ENCODE data around the gene KCNF1. TPM values are rescaled to one million over a fixed set of nuclear protein-coding genes. Genes with fewer than 3 reads are reported as not detected.
"Not testable (repeated sequence)": the region's sequence is repeated elsewhere in the genome, so short reads cannot be mapped to it uniquely, and the experiment has no call there.

Gene KCNF1
- total and polyA plus RNA-seq, 2 donors (not counting 1 experiment from before 2014, with no cell fraction given), result 0.22 to 2.6 TPM

GRCh38 chr2:10956006-10956790 lies 44.5 kb downstream of the KCNF1 start:
- Histone ChIP-seq H3K27me3 (ENCODE audit: control insufficient read depth, insufficient read depth, low read length) (no peaks in the 10 kb centered on the region), H3K79me2 (ENCODE audit: control insufficient read depth, insufficient read depth, low read length) (no peaks in the 10 kb centered on the region), H3K4me3 (replicated peaks in 1 of 4; ENCODE audit: control extremely low read depth in 1 of 4, insufficient read depth in 1 of 4, low read depth in 3 of 4, low read length in 4 of 4) (no peak overlapping the region), H3K4me2 (ENCODE audit: extremely low read depth, insufficient read depth, low read length) (no peak overlapping the region), H2AFZ (ENCODE audit: low read length) (no peak overlapping the region), H3K9me3 (ENCODE audit: control insufficient read depth, insufficient read depth, low read depth, low read length) (no peaks in the 10 kb centered on the region), H3K9ac (ENCODE audit: insufficient read depth, low read length) (no peak overlapping the region), H3K36me3 (ENCODE audit: control insufficient read depth, insufficient read depth, low read length) (no peaks in the 10 kb centered on the region), H4K20me1 (ENCODE audit: control insufficient read depth, extremely low read depth, insufficient read depth, low read length) (no peaks in the 10 kb centered on the region), H3K27ac (ENCODE audit: insufficient read depth, low read length) (no peak overlapping the region), H3K4me1 (ENCODE audit: control insufficient read depth, extremely low read depth, insufficient read depth, low read length) (no peaks in the 10 kb centered on the region)
- no peak for TF ChIP-seq CTCF (conservative IDR thresholded peaks at IDR 0.05 in 1 of 2, IDR thresholded peaks at IDR 0.05 in 1 of 2; ENCODE audit: low read depth in 1 of 2, low read length in 2 of 2)
- TF ChIP-seq EZH2 (IDR thresholded peaks at IDR 0.05; ENCODE audit: low read length, missing control alignments), result no peak
- DNase-seq (ENCODE audit: low read depth in 2 of 2), result no peak

GRCh38 chr2:10957391-10957790 lies 45.7 kb downstream of the KCNF1 start:
- DNase-seq (ENCODE audit: low read depth in 2 of 2), result peak in 1 of 2 donors; percentile 12
- Histone ChIP-seq H2AFZ (ENCODE audit: low read length) (no peak overlapping the region), H3K9me3 (ENCODE audit: control insufficient read depth, insufficient read depth, low read depth, low read length) (no peaks in the 10 kb centered on the region)

GRCh38 chr2:10958452-10958851 lies 46.7 kb downstream of the KCNF1 start:
- not testable (repeated sequence) for H4K20me1 ChIP-seq (ENCODE audit: control insufficient read depth, extremely low read depth, insufficient read depth, low read length); H3K4me1 ChIP-seq (ENCODE audit: control insufficient read depth, extremely low read depth, insufficient read depth, low read length); H3K9me3 ChIP-seq (ENCODE audit: control insufficient read depth, insufficient read depth, low read depth, low read length); H3K4me3 ChIP-seq (replicated peaks in 1 of 4; ENCODE audit: control extremely low read depth in 1 of 4, insufficient read depth in 1 of 4, low read depth in 3 of 4, low read length in 4 of 4); H3K79me2 ChIP-seq (ENCODE audit: control insufficient read depth, insufficient read depth, low read length); H3K9ac ChIP-seq (ENCODE audit: insufficient read depth, low read length); H2AFZ ChIP-seq (ENCODE audit: low read length); H3K4me2 ChIP-seq (ENCODE audit: extremely low read depth, insufficient read depth, low read length); H3K27me3 ChIP-seq (ENCODE audit: control insufficient read depth, insufficient read depth, low read length); H3K36me3 ChIP-seq (ENCODE audit: control insufficient read depth, insufficient read depth, low read length); H3K27ac ChIP-seq (ENCODE audit: insufficient read depth, low read length)
- DNase-seq (ENCODE audit: low read depth in 2 of 2), result peak; percentile 39 to 56

More at GRCh38 chr2:10957391-10957790, 45.7 kb downstream of the KCNF1 start:
- H3K27ac ChIP-seq (ENCODE audit: insufficient read depth, low read length), result no peak overlapping the region
- no peaks in the 10 kb centered on the region for H3K36me3 ChIP-seq (ENCODE audit: control insufficient read depth, insufficient read depth, low read length)
- no peaks in the 10 kb centered on the region for H3K4me1 ChIP-seq (ENCODE audit: control insufficient read depth, extremely low read depth, insufficient read depth, low read length)
- no peaks in the 10 kb centered on the region for H3K79me2 ChIP-seq (ENCODE audit: control insufficient read depth, insufficient read depth, low read length)
- H3K4me2 ChIP-seq (ENCODE audit: extremely low read depth, insufficient read depth, low read length), result no peak overlapping the region
- no peaks in the 10 kb centered on the region for H3K27me3 ChIP-seq (ENCODE audit: control insufficient read depth, insufficient read depth, low read length)
- H3K4me3 ChIP-seq (replicated peaks in 1 of 4; ENCODE audit: control extremely low read depth in 1 of 4, insufficient read depth in 1 of 4, low read depth in 3 of 4, low read length in 4 of 4), result no peak overlapping the region
- TF ChIP-seq CTCF (conservative IDR thresholded peaks at IDR 0.05 in 1 of 2, IDR thresholded peaks at IDR 0.05 in 1 of 2; ENCODE audit: low read depth in 1 of 2, low read length in 2 of 2) (no peak), EZH2 (IDR thresholded peaks at IDR 0.05; ENCODE audit: low read length, missing control alignments) (no peak)
- H4K20me1 ChIP-seq (ENCODE audit: control insufficient read depth, extremely low read depth, insufficient read depth, low read length), result no peaks in the 10 kb centered on the region
- H3K9ac ChIP-seq (ENCODE audit: insufficient read depth, low read length), result no peak overlapping the region
